Central memory CD4-positive, alpha-beta T cell (primary cell): ENCODE results near the gene ASTN1.

Experiments
- DNase-seq: peaks from one replicate; pipeline ENCODE4 v3.0.0; 2022

The ASTN1 gene

DNA sequence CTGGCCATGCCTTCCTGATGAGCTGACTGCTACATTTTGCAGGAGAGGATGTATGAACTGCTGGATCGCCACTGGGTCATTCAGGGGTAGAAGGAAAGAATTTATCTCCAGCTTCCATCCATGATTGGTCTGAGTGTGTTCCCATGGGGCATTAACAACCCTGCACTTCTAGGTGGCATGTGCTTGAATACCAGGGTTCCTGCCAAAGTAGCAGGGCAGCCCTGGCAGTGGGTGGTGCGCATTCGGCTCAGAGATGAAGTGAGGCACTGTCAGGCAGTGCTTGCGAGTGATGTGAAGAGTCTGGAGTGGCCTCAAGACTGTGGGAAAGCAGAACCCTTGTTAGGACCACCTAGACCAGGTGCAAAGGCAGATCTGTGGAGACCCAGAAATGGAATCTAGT is 294.9 kb downstream of the ASTN1 start:
- no peak for DNase-seq

DNA sequence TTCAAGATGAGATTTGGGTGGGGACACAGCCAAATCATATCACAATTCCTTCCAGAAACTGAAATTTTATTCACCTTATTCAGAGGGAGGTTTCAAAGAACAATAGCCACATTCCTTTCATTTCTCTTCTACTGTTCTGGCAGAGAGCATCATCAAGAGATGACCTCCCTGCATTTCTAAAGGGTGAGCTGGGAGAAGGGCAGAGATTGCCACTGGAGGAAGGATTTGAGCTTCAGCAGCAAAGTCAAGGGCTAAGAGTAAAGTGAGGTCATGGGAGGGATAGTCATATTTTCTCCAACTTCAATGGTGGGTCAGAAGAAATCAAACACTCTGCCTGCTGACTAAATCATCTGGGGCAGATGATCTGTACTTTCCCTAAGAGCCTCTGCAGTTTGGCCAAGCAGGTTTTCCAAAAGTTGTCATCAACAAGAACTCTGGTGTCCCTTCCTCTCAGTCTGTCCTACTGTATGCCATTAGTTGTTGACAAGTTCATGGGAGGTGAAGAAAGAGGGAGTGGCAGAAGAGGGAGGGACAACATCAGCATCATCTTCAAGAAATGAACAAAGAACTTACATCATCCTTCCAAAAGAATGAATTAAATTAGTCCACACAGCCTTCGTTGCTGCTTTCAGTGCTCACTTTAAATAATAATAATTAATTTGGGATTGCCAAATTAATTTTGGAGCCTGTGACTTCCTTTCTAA is 298.3 kb downstream of the ASTN1 start:
- DNase-seq = no peak

DNA sequence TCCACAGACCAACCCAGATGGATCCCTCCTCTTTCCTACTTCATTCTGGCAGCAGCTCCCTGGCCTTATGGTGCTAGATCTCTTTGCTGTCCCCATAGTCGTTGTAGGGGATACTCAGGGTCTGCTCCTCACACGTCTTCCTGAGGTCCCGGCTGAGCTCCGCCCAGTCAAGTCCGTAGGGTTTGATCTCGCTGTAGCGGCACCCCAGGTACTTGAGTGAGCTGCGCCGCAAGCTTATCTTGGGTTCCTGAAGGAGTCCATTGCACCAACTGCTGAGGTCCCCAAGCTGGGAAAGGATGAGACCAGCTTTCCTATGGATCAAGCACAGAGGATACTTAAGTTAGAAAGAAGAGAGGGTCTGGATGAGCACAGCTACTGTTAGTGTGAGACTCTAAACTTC is 300.3 kb downstream of the ASTN1 start:
- DNase-seq = no peak

DNA sequence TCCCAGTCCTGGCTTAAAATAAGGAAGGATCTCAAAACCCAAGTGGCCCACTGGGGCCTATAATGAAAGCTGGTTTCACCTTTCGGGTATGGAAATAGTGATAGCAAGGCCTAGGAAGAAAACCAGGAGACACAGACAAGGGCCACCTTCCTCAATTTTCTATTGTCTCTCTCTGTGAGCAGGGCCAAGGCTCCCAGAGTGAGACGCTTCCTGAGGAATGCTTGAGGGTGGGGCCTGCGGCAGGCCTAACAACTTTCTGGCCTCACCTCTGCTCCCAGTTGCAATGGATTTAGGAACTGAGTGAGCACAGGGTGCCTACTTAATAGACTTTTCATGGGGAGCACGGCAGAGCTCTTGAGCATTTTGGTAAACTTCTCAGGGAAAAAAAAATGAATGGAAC is 300.9 kb downstream of the ASTN1 start:
- no peak for DNase-seq

DNA sequence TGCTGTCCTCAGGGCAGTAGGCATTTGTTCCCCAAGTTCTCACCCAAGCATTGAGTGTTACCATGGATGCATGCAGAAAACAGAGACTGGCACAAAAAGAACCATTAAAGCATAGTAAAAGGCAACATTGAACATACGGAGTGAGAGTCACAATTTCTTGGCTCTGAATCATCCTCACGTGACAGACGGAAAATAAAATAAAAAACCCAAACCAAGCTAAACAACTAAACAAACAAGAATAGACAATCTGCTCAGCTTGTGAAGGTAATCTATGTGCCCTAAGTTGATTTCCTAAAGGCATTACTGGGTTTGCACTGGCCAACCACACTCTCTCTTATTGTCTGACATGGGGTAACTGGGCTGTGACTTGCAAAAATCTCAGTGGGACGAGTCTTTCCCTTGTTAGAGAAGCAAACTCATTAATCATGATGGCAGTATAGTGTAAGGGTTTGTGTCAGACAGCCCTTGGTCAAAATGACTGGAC is 306.0 kb downstream of the ASTN1 start:
- no peak for DNase-seq

DNA sequence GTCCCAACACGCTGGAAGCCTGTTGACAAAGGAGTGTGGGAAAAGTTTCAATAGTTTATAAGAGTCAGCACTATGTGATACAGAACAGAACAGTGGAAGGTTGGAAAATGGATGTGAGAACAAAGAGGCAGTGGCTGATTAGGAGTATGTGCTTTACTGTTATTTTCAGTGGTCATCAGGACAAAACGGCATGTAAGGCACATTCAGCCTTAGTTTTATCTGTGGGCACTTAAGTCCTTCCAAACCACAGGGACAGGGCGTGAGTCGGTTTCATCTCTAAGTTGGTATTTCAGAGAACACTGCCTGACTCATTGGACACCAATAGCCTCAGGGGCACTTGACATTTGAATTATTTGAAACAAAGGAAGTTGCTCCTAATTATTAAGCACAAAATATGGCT is 306.9 kb downstream of the ASTN1 start:
- no peak for DNase-seq

DNA sequence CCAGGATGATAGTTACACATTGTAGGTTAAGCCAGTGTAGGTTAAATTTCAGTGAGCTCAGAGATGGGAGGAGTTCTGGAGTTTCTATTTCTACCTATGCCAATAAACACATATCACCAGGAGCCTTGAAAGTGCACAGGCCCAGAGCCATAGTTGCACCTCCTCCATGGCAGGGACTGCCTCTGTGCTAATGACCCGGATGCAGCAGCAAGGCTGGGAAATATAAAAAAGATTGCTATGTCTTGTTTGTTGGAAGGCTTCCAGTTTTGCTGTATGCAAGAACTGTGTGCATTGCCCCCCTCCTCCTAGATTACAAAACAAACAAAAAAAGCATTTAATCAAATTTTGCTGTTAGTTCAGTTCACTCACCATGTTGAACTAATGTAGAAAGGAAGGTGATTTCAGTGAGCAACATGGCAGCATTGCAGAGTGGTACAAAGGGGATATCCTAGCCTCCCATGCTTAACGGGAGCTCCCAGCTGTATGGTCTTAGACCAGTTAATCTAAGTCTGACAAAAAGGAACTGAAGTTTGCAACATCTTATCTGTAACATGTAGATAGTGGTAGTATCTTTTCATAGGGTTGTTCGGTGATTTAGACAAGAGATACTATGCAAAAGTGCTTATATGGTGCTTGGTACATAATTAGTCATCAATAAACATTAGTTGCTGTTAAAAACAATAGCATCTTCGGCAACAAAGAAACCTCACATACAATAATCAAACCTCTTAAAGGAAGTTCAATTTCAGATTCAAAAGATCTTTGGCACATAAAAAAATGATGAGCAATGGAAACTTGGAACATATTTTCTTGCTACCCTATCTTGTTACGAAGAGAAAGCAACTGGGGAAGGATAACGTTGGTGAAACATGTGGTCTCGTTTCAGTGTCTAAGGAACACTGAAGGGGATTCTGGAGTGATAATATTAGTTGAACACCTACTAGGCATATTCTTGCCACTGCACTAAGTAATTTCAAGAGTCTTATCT is 309.5 kb downstream of the ASTN1 start:
- DNase-seq = no peak

DNA sequence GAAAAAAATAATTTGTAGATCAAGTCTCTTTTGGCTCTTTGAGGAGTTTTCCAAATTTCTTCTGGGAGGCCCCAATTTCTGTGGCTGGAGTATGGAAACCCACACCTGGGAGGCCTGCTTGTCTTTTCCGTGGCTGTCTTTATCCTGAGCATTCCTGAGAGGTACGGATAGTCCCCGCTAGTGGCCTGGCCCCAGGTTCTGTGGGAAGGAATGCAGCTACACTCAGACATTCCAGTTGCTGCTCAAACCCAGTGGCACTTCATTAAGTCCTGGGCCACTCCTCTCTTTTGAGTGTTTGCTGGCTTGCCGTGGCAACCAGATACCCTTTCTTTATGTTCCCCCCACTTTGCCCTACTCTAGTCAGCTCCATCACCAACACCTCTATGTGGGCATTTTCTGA is 310.4 kb downstream of the ASTN1 start:
- no peak for DNase-seq

DNA sequence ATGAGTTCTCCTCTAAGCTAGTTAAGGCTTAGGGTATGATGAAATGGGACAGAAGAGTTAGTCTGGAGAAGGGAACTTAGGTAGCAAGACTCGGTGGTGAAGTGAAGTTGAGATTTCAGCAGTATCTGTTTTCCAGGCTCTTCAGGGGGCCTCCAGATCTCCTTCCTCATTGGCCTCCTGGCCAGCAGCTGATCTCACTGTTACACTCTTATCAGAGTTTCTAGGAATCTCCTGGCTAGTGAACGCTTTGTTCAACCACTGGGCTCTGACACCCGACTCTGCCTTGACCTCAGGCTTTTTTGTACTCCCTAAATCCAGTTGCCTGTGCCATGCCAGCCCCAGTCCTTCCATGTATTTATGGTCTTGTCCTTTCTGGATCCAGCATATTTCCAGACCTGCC is 311.0 kb downstream of the ASTN1 start:
- no peak for DNase-seq

DNA sequence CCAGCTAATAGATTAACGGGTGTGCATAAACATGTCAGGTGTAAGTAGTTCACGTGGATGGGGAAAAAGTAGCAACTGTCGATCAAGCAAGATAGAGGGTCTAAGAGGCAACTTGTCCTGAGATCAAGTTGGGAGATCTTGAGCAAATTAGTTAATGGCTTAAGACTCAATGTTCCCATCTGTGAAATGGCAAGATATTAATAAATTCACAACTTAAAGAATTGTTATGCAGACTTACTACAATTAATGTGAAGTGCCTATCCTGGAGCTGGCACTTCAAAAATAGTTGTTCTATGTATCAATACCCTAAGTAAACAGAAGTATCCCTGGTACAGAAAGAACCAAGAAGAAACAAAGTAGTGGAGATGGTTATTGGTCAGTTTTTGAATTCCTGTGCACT is 312.4 kb downstream of the ASTN1 start:
- DNase-seq = no peak

DNA sequence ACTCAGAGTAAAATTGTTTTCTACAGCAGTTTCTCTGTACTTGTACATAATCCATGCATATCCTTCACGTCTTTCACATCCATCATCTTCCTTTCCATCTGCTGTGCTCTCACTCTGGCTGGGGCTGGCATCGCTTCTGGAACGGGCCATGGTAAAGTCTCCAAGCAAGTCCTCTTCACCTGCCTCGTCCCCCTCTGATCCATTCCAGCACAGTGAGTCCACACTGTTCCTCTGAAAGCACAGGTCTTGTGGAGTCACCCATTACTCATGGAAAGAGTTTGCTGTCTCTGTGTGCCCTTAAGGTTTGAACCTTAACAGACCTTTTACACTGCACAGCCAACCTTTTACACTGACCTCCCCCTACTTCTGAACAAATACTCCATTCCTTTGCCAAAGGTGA is 313.6 kb downstream of the ASTN1 start:
- no peak for DNase-seq

DNA sequence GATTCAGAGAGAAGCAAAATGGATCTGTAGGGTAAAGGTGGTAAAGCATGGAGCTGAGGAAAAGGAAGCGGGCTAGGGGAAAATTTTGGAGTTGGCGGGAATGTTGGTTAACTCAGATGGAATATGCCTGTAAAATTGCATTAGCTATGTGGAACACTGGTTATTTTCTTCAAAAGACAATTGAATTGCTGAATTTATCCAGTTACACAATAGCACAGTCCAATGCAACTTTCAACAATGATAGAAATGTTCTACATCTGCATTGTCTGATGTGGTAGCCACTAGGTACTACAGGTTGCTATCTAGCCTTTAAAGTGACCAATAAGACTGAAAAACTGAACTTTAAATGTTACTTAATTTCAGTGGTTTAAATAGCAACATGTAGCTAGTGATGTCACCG is 315.2 kb downstream of the ASTN1 start:
- no peak for DNase-seq

DNA sequence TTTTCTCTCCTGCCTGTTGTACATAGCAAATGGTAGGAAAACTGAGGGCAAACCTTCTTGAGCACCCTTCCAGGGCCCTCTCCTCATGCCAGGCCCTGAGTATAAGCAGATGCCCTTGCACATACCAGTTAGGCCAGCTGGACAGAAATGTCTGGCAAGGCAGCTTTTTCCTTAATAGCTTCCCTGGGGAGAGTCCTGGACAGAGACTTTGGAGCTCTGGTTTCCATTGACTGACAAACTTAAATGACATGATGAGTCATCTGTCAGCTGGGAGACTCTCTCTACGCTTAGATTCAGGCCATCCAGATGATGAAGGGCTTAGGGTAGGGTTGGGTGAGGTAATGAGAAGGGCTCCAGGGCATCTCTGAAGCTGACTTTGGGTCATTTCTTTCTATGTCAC is 317.5 kb downstream of the ASTN1 start:
- no peak for DNase-seq

DNA sequence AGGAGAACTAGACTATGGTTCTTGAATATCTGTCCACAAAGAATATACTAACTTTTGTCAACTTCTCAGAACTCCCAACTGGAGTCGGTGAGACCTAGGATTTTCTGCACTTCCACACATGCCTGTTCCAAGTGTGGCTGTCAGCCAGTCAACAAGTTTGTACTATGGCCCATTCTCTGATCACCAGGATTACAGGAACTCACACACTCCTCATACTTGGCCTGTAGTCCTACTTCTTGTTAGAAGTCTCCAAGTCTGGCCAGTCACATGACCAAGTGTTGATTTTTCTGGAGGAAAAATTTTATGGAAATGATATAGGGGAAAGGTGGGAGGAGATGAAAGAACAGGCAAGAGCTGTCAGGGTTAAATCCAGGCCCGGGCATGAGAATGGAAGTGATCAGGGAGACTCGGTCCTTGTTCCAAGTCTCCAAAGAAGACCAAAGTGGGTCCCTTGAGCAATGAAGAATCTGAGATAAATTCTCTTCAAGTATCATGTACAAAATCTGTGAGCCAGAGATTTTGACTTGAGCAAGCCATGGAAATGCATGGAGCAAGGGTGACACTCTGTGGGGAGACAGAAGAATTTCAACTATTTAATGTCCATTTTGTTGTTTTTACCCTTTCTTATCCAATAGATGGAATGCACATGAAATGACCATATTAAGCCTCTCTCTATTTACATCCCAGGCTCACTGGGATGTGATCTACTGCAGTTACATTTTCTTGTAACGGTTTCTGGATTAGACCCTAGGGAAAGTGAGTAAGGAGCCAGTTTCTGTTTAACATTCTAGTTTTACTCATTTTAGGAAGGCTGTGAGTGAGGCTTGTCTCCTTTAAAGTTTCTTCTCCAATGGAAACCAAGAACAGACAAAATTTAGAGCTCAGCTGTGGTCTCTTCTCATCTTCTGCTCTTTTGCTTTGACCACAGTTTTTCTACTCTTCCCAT is 320.9 kb downstream of the ASTN1 start:
- no peak for DNase-seq

DNA sequence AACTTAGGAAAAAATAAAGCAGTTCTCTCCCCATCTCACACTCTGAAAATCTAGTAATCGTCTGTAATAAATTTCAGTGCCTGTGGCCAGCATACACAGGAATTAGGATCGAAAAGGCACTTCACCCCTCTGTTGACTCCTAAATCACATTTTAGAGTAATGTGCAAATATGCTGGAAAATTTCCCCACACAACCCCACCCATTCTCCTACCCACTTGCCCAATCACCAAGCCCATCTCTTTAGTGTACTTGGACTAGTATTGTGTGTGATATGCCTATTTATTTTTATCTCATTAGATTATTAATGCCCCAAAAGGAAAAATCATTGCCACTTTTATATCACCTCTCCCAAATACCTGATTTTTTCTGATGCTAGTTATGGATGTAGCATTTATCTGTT is 323.3 kb downstream of the ASTN1 start:
- no peak for DNase-seq

DNA sequence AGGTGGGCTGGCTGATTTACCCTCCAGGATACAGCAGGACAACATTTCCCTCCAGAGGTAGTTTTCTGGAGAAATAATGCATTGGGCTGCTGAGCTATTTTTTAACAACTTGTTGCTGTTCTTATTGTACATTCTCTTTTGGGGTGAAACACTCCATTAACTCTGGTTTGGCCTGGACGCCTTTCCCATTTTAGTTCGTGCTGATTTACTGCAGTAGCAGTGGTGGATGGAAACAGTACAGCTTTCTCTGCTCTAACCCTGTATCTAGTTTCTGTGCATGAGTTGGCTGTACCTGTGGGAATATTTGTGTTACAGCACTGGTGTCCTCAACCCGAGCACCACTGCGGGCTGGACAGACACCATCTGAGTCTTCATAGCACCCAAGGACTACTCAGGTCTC is 325.3 kb downstream of the ASTN1 start:
- no peak for DNase-seq

DNA sequence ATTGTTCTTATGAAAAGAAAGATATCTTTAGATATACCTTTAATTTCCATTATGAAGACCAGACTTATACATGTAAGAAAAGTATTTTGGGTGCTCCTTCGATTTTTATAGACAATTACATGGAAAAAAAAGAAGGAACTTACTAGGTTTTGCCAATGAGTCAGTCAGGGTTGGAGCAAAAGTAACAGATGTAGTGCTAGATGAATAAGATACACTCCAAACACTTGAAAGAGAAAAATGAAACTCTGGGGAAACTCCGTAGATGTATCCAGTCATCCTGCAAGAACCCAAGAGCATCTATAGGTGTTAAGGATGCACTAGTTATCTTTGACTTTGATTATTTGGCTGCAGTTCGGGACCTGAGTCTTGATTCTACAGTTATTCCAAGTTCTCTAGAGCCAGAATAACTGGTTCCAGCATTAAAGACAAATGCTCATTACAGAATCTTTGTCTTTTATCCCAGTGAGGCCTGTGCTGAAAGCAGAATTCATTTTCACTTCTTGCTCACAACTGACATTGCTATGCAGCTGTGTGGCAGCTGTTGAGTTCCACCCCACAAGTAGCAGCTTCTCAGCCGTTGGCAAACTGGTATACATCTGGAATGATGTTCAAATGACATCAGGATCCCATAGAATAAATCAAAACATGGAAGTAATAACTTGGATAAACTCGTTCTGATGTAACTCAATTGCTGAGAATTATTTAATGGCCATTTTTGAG is 326.1 kb downstream of the ASTN1 start:
- DNase-seq = no peak

DNA sequence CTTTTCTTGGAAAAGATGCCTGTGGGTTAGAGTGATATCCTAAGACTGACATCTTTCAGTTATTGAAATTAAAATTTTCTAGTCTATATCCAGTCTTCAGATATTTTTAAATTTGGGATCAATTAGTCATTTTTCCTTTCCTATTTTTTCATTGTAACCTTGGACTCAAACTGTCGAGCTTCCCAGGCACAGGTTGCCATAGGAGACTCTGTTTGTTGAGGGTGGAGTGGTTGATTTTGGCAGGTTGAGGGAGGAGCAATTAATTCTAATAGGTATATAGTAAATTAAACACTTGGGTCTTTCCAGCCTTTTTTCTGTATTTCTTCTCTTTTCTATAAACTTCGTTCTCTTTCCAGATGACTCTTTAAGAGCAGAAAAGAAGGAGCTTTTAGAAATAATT is 326.8 kb downstream of the ASTN1 start:
- no peak for DNase-seq

DNA sequence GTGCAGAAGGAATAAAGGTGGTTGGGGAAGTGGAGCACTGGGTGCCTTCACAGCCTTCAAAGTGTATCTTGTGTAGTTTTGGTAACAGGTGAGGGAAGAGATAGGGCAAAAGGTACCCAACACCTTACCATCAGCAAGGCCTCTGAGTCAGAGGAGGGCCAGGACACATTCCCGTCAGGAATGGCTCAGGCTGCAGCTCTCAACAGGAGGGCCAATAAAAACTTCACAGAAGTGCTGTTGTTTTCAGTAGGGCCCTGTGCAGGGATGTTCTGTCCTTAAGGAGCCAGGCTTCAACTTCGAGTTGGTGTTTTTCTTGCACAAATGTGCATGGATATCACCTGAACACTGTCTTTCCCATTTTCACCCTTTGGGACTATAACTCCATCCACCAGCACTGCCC is 333.4 kb downstream of the ASTN1 start:
- DNase-seq = no peak

DNA sequence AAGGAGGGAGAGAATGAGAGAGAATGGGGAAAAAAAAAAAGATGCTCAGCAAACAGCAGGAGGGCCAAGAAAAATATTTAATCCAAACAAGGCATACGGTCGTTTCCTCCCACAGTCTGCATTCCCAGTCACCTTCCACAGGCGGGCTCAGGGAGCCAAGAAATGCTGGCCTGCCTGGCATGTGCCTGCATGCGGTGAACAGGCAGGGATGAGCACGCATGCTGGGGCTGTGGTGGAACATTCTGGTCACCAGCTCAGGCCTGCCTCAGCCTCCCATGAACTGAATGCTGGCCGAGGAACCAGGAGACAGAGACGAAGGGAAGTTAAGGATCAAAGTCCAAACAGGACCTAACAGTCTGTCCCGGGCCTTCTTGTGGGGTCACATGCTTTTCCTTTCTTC is 335.3 kb downstream of the ASTN1 start:
- DNase-seq = no peak

DNA sequence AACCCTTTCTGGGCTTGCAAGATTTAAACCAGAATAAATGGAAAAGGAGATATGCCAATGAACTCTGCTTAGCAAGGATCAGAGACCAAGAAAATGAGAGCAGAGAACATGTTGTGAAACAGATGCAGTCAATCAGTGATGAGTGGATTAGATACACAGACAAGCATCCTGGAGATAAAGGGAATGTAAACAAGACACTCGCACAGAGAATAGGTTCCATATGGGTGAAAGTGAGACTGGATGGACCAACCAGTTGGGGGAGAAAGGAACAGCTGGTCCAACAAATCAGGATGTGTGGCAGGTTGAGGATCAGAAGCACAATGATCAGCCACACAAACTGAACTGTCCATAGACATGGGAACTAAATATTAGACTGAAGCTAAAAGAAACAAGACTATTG is 338.2 kb downstream of the ASTN1 start:
- no peak for DNase-seq

DNA sequence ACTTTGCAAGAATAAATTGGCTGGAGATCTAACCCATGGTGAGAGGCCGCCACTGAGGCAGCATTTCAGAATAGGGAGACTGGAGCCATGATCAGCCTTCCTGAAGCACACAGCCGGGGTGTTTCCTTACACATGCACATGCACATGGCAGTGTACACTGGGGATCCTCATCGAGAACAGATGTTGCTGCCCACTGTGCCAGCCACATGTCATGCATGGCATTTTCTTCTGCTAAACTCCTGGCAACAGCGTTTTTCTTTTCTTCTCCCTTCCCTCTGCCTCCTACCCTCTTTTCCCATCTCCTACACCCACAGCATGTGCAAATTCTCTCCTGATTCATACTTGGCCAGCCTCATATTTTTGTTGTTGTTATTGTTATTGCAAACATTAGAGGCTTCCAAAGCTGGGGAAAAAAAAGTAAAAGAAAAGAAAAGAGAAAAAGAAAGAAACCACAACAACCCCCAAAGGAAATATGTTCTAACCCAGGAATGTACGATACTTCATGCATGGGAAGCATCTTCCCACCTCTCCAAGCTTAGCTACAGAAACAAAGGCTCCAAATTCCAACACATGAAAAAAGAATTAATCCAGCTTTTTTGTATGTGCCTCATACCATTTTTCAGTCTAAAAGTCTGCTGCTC is 344.0 kb downstream of the ASTN1 start:
- no peak for DNase-seq
